ENCODE results near the gene BCL2L14. TPM values are rescaled to one million over a fixed set of nuclear protein-coding genes. Genes with fewer than 3 reads are reported as not detected.

The BCL2L14 gene
- total and polyA plus RNA-seq, 2 of the 4 experiments (the other 2 are of a cell fraction): not detected

- ChIA-PET POLR2A (ENCODE audit: unreplicated experiment) (no interaction called here), CTCF (no interaction called here)
- Histone ChIP-seq H2BK20ac (ENCODE audit: low read depth, low read length) (no peak overlapping the region), H3K56ac (ENCODE audit: extremely low read depth, insufficient read depth, low read length) (no peak overlapping the region), H2BK15ac (ENCODE audit: low read depth, low read length) (no peak overlapping the region), H3K4me2 (ENCODE audit: low read depth, low read length) (no peak overlapping the region), H3K9ac (ENCODE audit: low read depth, low read length) (no peak overlapping the region), H2AK5ac (ENCODE audit: low read depth, low read length) (no peak overlapping the region), H3K23ac (ENCODE audit: low read depth, low read length) (no peak overlapping the region), H3K4me1 (ENCODE audit: control insufficient read depth, insufficient read depth, low read length) (no peaks in the 10 kb centered on the region), H3K27me3 (ENCODE audit: control insufficient read depth, insufficient read depth, low read length) (peaks cover 19% of the 10 kb centered on the region), H3K4me3 (ENCODE audit: insufficient read depth, low read depth, low read length) (no peak overlapping the region), H4K20me1 (ENCODE audit: insufficient read depth, low read length) (no peaks in the 10 kb centered on the region), H2BK5ac (ENCODE audit: low read depth, low read length, poor library complexity, severe bottlenecking) (no peak overlapping the region), H3K18ac (ENCODE audit: low read depth, low read length) (no peak overlapping the region), H4K8ac (ENCODE audit: low read depth in 2 of 2, low read length in 2 of 2) (no peak overlapping the region), H2AK9ac (replicated peaks; ENCODE audit: low read depth, low read length, poor library complexity) (no peak overlapping the region), H4K5ac (ENCODE audit: low read depth, low read length) (no peak overlapping the region), H3K27ac (ENCODE audit: insufficient read depth, low read length) (no peak overlapping the region), H2AFZ (replicated peaks; ENCODE audit: low read length, poor library complexity) (no peak overlapping the region), H3K9me3 (ENCODE audit: control insufficient read depth, insufficient read depth, low read length) (peaks cover 3% of the 10 kb centered on the region; the same call in 1 of the 2 replicates), H3K9me1 (ENCODE audit: insufficient read depth, low read length) (no peaks in the 10 kb centered on the region), H2BK120ac (ENCODE audit: low read depth, low read length) (no peak overlapping the region), H4K91ac (ENCODE audit: insufficient read depth, low read depth, low read length) (no peak overlapping the region), H3K14ac (replicated peaks; ENCODE audit: low read depth, low read length) (no peak overlapping the region), H3K4ac (ENCODE audit: low read depth, low read length) (no peak overlapping the region), H3K79me1 (ENCODE audit: low read depth in 1 of 2, low read length in 2 of 2) (no peaks in the 10 kb centered on the region), H3K36me3 (ENCODE audit: control insufficient read depth, insufficient read depth, low read length) (no peaks in the 10 kb centered on the region)
- BruUV-seq (replicated peaks): no TSS peak
- 82% methylated on average over 2 of the region's 7 CpGs; no CpG with 5 or more reads in 1 of the 2 experiments for WGBS, 2 experiments (ENCODE audit: extremely low coverage in 2 of 2, insufficient read length in 1 of 2)
- TF ChIP-seq CHD1 (IDR thresholded peaks at IDR 0.05; ENCODE audit: low read depth, low read length) (no peak), RCOR1 (IDR thresholded peaks at IDR 0.05; ENCODE audit: insufficient replicate concordance, low read length) (no peak), BHLHE40 (IDR thresholded peaks at IDR 0.05; ENCODE audit: low read depth, low read length) (no peak), ELK1 (IDR thresholded peaks at IDR 0.05; ENCODE audit: borderline replicate concordance, low read depth, low read length) (no peak), MAZ (IDR thresholded peaks at IDR 0.05; ENCODE audit: borderline replicate concordance, low read depth, low read length) (no peak), USF2 (IDR thresholded peaks at IDR 0.05; ENCODE audit: low read depth, low read length) (no peak), RFX5 (IDR thresholded peaks at IDR 0.05; ENCODE audit: low read depth, low read length) (no peak), FOS (IDR thresholded peaks at IDR 0.05; ENCODE audit: low read depth, low read length) (no peak), POLR2A (IDR thresholded peaks at IDR 0.05; ENCODE audit: low read depth, low read length) (no peak), SMC3 (IDR thresholded peaks at IDR 0.05; ENCODE audit: low read depth, low read length) (no peak), NFE2L2 (IDR thresholded peaks at IDR 0.05; ENCODE audit: low read depth, low read length) (no peak), CTCF (conservative IDR thresholded peaks at IDR 0.05; ENCODE audit: low read depth, low read length) (no peak)
- intact Hi-C loops (cut with micrococcal nuclease) (no loop called here), in situ Hi-C loops (cut with MboI; ENCODE audit: low sequenced_read_pairs) (no loop called here), dilution Hi-C loops (cut with HindIII; ENCODE audit: low sequenced_read_pairs, unreplicated experiment) (loop anchor here (25.0 kb wide), 1 partner anchor 486 kb away; no protein-coding TSS in a partner anchor)
- no peak for ATAC-seq (ENCODE audit: low read depth)
- DNase-seq: no peak
Measured at GRCh38 chr12:12048714-12049113, 22.0 kb upstream of the BCL2L14 start.
